PC-9 (cell line): Measurements from ENCODE around the gene BTBD8.

ENCODE experiments used
- CTCF ChIP-seq: fragments of 200-600 bp; sonication (generic); conservative IDR thresholded peaks from 2 replicates; pipeline ENCODE4 v1.6.1; 2017; ENCODE audit warnings: mixed run types, antibody characterized with exemption, mild to moderate bottlenecking, moderate library complexity
- EZH2 ChIP-seq: fragments of 200-600 bp; sonication (generic); IDR thresholded peaks from 2 replicates; pipeline ENCODE4 v1.8.0; 2017; ENCODE audit warnings: antibody characterized with exemption, low read depth

GRCh38 chr1:92228401-92228800 lies 148.3 kb downstream of the BTBD8 start:
- no peak for TF ChIP-seq CTCF
- TF ChIP-seq EZH2 = no peak
